Vagina (tissue), 2 donors: ENCODE data around the gene MACROD2.

Source experiments
- CTCF ChIP-seq, 3 experiments: fragments of 450-650 bp in 2 of 3; fragments of 200-600 bp in 1 of 3; sonication (generic) in 1 of 3; IDR thresholded peaks; one replicate each; pipeline ENCODE4 v1.5.1; 2017 to 2019; ENCODE audit warnings: antibody characterized with exemption in 3 of 3, mild to moderate bottlenecking in 2 of 3, moderate library complexity in 2 of 3
- POLR2AphosphoS5 ChIP-seq, 2 donors: sonication (generic); formaldehyde crosslinking; IDR thresholded peaks; one replicate each; pipeline ENCODE4 v1.9.0; 2017; ENCODE audit warnings: antibody characterized with exemption in 2 of 2, mild to moderate bottlenecking in 2 of 2, low read depth in 1 of 2; ENCODE audit not compliant: insufficient read depth in 1 of 2

- TF ChIP-seq POLR2AphosphoS5 (IDR thresholded peaks at IDR 0.05; ENCODE audit: insufficient read depth in 1 of 2, low read depth in 1 of 2) = no peak
- TF ChIP-seq CTCF (IDR thresholded peaks at IDR 0.05) = no peak
Measured at GRCh38 chr20:13947719-13948118, 47.6 kb upstream of the MACROD2 start.
